GM18505 (cell line): ENCODE measurements around the gene CADM2.
"Not testable (repeated sequence)": the region's sequence is repeated elsewhere in the genome, so short reads cannot be mapped to it uniquely, and the experiment has no call there.

Experiments used
- ATAC-seq: cut with Tn5 transposase; IDR thresholded peaks from one replicate; pipeline ENCODE4 v1.9.1; 2021; ENCODE audit not compliant: unreplicated experiment
- POLR2A ChIP-seq: IDR thresholded peaks from 4 replicates; pipeline ENCODE4 v1.6.1; 2011; ENCODE audit warnings: borderline replicate concordance; ENCODE audit not compliant: insufficient read depth, insufficient read length; ENCODE audit errors: extremely low read depth

Gene CADM2

DNA sequence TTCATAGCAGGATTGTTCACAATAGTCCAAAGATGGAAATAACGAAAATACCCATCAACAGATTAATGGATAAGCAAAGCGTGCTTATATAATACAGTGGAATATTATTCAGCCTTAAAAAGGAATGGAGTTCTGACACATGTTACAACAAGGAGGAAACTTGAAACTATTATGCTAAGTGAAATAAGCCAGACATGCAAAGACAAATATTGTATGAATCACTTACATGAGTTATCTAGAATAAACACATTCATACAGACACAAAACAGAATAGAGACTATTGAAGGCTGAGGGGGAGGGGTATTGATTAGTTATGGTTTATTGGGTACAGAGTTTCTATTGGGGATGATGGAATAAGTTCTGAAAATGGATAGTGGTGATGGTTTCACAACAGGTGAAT lies 438.6 kb downstream of the CADM2 start:
- TF ChIP-seq POLR2A = no peak
- ATAC-seq = no peak

DNA sequence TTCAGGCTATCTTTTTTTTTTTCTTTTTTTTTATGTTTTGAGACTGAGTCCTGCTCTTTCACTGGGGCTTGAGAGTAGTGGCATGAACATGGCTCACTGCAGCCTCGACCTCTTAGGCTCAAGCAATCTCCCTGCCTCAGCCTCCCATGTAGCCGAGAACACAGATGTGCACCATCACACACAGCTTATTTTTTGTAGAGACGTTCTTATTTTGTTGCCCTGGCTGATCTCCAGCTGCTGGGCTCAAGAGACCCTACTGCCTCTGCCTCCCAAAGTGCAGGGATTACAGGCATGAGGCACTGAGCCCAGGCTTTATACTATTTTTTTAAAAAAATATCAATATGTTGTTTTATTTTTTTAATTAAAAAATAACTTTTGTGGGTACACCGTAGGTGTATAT lies 467.3 kb downstream of the CADM2 start:
- no peak for TF ChIP-seq POLR2A
- ATAC-seq = no peak

DNA sequence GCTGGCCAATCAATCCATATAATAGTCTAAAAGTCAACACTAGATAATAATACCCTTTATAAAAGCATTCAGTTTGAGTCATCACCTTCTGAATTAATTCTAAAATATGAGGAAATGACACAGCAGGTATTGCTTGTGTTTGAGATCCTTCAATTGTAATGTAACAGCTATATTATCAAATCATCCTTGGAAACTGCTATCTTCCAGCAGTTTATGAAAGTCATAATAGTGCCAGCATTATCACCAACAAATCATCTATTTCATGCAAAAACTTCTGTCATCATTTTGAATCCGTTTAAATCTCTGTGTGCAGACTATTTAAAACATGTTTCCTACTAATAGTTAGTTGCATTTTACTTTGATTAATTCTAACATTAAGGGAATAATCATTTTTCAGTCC lies 468.7 kb downstream of the CADM2 start:
- no peak for ATAC-seq
- no peak for TF ChIP-seq POLR2A

GRCh38 chr3:85432081-85432480 lies 473.3 kb downstream of the CADM2 start:
- no peak for ATAC-seq
- no peak for TF ChIP-seq POLR2A

DNA sequence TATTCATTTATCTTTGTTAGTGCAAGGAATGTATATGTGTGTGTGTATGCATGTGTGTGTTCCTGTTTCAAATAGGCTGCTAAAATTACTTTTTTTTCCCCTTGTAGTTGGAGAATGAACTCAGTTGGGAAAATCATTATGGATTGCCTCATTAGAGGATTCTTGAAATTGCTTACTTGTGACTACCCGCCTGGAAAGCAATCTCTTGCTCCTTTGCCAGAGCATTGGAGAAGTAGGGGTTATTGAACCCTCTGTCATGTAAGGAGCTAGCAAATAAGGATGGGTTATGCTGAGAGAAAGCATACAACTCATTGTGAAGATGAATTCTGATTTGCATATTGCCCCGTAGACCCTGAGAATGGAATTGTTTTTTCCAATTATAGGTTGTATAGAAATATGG lies 474.5 kb downstream of the CADM2 start:
- no peak for ATAC-seq

DNA sequence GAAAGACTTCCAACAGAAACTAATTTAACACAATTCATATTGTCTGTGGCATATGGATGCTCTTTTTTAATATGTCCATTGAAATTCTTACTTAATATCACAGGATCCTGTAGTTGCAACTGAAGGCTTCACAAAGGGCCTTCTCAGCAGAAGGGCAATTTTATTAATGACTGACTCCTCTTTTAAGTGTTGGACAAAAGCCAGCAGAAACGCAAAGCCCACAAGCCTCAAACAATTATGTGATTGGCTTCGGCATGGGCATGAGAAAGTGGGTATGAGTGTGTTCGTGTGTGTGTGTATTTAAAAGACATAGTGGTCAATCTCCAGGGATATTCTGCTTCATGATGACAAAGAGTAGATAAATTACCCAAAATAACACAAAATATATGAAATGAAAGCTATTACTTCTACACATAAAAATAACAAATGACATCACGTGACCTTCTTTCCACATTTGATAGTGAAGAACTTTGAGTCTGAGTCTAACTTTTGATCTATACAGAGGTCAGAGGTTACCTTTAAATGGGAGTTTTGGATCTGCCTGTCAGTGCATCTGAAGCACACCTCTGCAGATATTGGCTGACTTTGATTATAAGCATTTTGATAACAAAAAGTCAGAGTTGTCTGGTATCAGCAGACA lies 496.9 kb downstream of the CADM2 start:
- no peak for ATAC-seq
- TF ChIP-seq POLR2A = no peak

More for the DNA sequence above, 474.5 kb downstream of the CADM2 start:
- no peak for TF ChIP-seq POLR2A

DNA sequence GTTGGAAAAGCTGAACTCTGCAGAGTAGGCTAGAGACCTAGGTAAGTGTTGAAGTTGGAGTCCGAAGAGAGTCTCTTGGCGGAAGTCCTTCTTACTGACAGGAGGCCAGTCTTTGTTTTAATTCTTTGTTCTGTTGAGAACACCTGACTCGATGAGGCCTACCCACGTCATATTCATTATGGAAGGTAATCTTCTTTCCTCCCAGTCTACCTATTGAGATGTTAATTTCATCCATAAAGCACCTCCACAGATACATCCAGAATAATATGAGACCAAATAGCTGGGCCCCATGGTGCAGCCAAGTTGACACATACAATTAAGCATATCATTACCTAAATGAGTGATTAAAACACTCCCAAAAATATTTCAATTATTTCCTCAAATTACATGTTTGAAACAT lies 515.5 kb downstream of the CADM2 start:
- ATAC-seq = no peak
- no peak for TF ChIP-seq POLR2A

DNA sequence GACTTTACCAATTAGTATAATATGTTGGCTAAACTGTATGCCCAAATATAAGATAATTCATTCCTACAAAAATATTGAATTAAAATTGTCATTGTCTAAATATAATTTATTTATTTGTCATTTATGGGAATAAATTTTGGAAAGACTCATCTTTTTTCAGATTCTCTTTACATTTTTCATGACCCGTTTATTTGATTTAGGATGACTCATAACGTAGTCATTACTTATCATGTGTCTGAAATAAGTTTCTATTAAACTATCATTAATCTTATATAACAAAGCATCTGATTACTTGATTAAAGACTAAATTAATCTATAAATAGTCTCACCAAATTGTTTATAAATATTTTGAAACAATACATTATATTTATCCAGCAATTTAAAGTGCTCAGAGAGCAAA lies 516.6 kb downstream of the CADM2 start:
- no peak for TF ChIP-seq POLR2A
- no peak for ATAC-seq

GRCh38 chr3:85476891-85477495 lies 518.2 kb downstream of the CADM2 start:
- TF ChIP-seq POLR2A = no peak
- ATAC-seq = no peak

GRCh38 chr3:85481411-85482212 lies 522.8 kb downstream of the CADM2 start:
- ATAC-seq = no peak

DNA sequence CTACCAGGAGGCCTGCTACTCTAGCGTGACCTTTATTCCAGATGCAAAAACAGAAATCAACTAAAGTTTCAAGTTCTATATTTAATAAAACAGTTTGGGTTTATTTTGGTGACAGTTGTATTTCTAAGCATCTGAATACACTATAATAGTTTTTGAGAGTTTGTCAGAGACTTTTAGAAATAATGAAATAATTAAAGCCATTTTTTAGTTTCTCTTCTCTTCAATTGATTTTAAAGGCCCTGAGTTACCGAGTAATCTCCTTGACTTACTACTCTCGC lies 523.4 kb downstream of the CADM2 start:
- no peak for ATAC-seq
- no peak for TF ChIP-seq POLR2A

More at GRCh38 chr3:85481411-85482212, 522.8 kb downstream of the CADM2 start:
- no peak for TF ChIP-seq POLR2A

DNA sequence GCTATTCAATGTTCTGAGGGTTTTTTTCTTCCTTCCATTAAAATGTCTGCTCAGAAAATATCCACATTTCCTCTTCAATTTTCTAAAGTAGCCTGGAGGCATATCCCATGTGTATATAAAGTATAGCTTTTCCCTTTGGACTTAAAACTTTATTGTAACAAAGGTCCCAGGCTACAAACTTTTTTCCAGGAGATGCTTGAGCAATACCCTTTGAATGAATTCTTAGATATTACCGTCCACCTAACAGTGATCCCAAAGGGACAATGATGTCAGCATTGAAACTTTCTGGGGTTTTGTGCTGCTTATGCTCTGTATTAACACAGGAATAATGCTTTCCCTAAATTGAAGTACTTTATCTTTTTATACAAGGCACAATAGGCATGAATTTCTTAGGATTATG lies 525.2 kb downstream of the CADM2 start:
- TF ChIP-seq POLR2A = no peak
- no peak for ATAC-seq

DNA sequence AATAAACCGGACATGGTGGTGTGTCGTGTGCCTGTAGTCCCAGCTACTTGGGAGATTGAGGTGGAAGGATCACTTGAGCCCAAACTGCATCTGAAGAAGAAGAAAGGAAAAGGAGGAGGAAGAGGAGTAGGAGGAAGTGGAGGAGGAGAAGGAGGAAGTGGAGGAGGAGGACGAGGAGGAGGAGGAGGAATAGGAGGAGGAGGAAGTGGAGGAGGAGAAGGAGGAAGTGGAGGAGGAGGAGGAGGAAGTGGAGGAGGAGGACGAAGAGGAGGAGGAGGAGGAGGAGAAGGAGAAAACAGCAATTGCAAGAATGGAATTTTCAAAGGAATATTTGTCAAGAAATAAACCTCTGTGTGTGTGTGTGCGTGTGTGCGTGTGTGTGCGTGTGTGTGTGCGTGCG lies 528.6 kb downstream of the CADM2 start:
- no peak for TF ChIP-seq POLR2A
- no peak for ATAC-seq

DNA sequence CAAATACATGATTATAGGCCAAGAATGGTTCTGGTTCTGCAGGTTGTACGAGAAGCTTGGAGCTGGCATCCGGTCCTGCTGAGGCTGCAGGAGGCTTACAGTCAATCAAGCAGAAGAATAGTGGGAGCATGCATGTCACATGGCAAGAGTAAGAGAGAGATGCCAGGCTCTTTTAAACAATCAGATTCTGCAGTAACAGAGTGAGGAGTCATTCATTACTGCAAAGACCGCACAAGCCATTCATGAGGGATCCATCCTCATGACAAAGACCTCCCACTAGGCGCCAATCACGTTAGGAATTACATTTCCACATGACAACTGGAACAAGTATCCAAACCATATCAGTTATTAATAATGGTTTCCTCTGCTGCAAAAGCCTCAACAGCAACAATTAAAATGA lies 536.8 kb downstream of the CADM2 start:
- no peak for TF ChIP-seq POLR2A
- ATAC-seq = no peak

DNA sequence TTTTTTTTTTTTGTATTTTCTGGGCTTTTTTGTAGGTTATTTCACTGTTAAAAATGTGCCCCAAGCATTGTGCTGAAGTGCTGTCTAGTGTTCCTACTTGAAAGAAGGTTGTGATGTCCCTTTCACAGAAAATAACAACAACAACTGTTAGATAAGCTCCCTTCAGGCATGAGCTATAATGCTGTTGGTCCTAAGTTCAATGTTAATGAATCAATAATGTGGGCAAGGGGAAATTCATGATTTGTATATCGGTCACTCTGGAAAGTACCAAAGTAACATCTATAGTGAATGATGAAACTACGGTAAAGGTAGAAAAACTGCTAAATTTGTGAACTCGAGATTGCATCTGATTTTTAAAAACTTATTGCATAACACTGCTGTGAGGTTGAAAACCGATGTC lies 539.4 kb downstream of the CADM2 start:
- TF ChIP-seq POLR2A = no peak
- no peak for ATAC-seq

- no peak for ATAC-seq
- no peak for TF ChIP-seq POLR2A
Measured at GRCh38 chr3:85502148-85502875, 543.5 kb downstream of the CADM2 start.

DNA sequence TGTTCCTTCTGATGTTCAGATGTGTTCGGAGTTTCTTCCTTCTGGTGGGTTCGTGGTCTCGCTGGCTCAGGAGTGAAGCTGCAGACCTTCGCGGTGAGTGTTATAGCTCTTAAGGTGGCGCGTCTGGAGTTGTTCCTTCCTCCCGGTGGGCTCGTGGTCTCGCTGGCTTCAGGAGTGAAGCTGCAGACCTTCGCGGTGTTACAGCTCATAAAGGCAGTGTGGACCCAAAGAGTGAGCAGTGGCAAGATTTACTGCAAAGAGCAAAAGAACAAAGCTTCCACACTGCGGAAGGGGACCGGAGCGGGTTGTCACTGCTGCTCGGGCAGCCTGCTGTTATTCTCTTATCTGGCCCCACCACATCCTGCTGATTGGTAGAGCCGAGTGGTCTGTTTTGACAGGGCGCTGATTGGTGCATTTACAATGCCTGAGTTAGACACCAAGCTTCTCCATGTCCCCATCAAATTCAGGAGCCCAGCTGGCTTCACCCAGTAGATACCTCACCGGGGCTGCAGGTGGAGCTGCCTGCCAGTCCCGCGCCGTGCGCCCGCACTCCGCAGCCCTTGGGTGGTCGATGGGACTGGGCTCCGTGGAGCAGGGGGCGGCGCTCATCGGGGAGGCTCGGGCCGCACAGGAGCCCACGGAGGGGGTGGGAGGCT lies 545.5 kb downstream of the CADM2 start:
- ATAC-seq = not testable (repeated sequence)

GRCh38 chr3:85504785-85505511 lies 546.2 kb downstream of the CADM2 start:
- not testable (repeated sequence) for ATAC-seq

- not testable (repeated sequence) for ATAC-seq
Measured at GRCh38 chr3:85507052-85507451, 548.3 kb downstream of the CADM2 start.
